Measurements from ENCODE around the gene SLC10A2.
"Not testable (repeated sequence)": the region's sequence is repeated elsewhere in the genome, so short reads cannot be mapped to it uniquely, and the experiment has no call there.

The SLC10A2 gene

GRCh38 chr13:103099722-103100293 is 33.6 kb upstream of the SLC10A2 start:
- DNase-seq (ENCODE audit: low spot score): no peak

DNA sequence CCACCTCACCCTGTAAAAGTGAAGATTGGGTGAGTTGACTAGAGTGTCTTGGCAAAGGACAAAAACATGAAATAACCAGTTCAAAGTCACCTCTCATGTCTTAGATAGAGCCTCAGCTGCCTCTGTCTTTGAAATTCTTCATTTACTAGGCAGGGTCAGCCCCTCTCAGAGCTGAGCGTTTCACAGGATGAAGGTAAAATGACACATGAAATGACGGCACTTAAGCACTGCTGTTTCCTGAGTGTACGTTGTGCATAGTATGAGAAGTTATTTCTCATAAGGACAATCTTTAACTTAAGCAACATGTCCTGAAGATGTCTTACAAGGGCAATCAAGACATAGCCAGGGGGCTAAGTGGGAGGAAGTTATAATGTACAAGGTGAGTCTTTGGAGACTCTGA is 32.3 kb upstream of the SLC10A2 start:
- Histone ChIP-seq H3K18ac (ENCODE audit: low read length) (no peak overlapping the region), H3K4me1 (ENCODE audit: control insufficient read depth in 2 of 2, insufficient read depth in 1 of 2, low read depth in 1 of 2, low read length in 2 of 2) (no peaks in the 10 kb centered on the region), H3K27ac (replicated peaks; ENCODE audit: low read length) (no peak overlapping the region), H3K23ac (ENCODE audit: low read depth, low read length, poor library complexity) (no peak overlapping the region), H2AK5ac (ENCODE audit: low read depth, low read length) (no peak overlapping the region), H3K4me3 (ENCODE audit: low read length in 2 of 2) (no peak overlapping the region), H4K91ac (ENCODE audit: low read depth, low read length, poor library complexity) (no peak overlapping the region), H2AFZ (ENCODE audit: low read length) (no peak overlapping the region), H4K8ac (ENCODE audit: low read depth, low read length) (no peak overlapping the region), H3K9me3 (replicated peaks in 1 of 2; ENCODE audit: control insufficient read depth in 2 of 2, insufficient read depth in 1 of 2, low read depth in 1 of 2, low read length in 2 of 2) (peaks cover 2 to 6% of the 10 kb centered on the region in 2 donors), H3K27me3 (ENCODE audit: control insufficient read depth in 3 of 3, insufficient read depth in 3 of 3, low read depth in 1 of 3, low read length in 3 of 3) (no peaks in the 10 kb centered on the region), H3K4ac (ENCODE audit: low read length) (no peak overlapping the region), H2BK15ac (ENCODE audit: low read length) (no peak overlapping the region), H3K79me1 (ENCODE audit: low read depth, low read length) (no peaks in the 10 kb centered on the region), H2BK12ac (ENCODE audit: low read length) (no peak overlapping the region), H3K36me3 (replicated peaks in 1 of 2; ENCODE audit: control insufficient read depth in 2 of 2, insufficient read depth in 2 of 2, low read length in 2 of 2) (no peaks in the 10 kb centered on the region), H3K14ac (ENCODE audit: low read length) (no peak overlapping the region), H3K4me2 (ENCODE audit: insufficient read depth, low read length, poor library complexity, severe bottlenecking) (no peak overlapping the region), H3K9ac (ENCODE audit: low read depth, low read length, poor library complexity) (no peak overlapping the region), H2BK5ac (ENCODE audit: low read length) (no peak overlapping the region), H2BK120ac (ENCODE audit: low read depth, low read length) (no peak overlapping the region)
- WGBS, 2 donors (ENCODE audit: extremely low coverage in 2 of 2, insufficient read length in 2 of 2, insufficient replicate concordance in 1 of 2): no CpG with 5 or more reads among the region's 3 CpGs
- DNase-seq (ENCODE audit: low spot score): no peak

More at GRCh38 chr13:103099722-103100293, 33.6 kb upstream of the SLC10A2 start:
- Histone ChIP-seq H2BK120ac (ENCODE audit: low read depth, low read length) (no peak overlapping the region), H2AFZ (ENCODE audit: low read length) (no peak overlapping the region), H2AK5ac (ENCODE audit: low read depth, low read length) (no peak overlapping the region), H3K23ac (ENCODE audit: low read depth, low read length, poor library complexity) (no peak overlapping the region), H3K27ac (replicated peaks; ENCODE audit: low read length) (no peak overlapping the region), H3K9me3 (replicated peaks in 1 of 2; ENCODE audit: control insufficient read depth in 2 of 2, insufficient read depth in 1 of 2, low read depth in 1 of 2, low read length in 2 of 2) (no peaks in the 10 kb centered on the region), H3K4ac (ENCODE audit: low read length) (no peak overlapping the region), H2BK15ac (ENCODE audit: low read length) (no peak overlapping the region), H2BK5ac (ENCODE audit: low read length) (no peak overlapping the region), H3K18ac (ENCODE audit: low read length) (no peak overlapping the region), H3K9ac (ENCODE audit: low read depth, low read length, poor library complexity) (no peak overlapping the region), H3K4me2 (ENCODE audit: insufficient read depth, low read length, poor library complexity, severe bottlenecking) (no peak overlapping the region), H3K36me3 (replicated peaks in 1 of 2; ENCODE audit: control insufficient read depth in 2 of 2, insufficient read depth in 2 of 2, low read length in 2 of 2) (no peaks in the 10 kb centered on the region), H3K4me1 (ENCODE audit: control insufficient read depth in 2 of 2, insufficient read depth in 1 of 2, low read depth in 1 of 2, low read length in 2 of 2) (no peaks in the 10 kb centered on the region), H2BK12ac (ENCODE audit: low read length) (no peak overlapping the region), H3K14ac (ENCODE audit: low read length) (no peak overlapping the region), H3K4me3 (ENCODE audit: low read length in 2 of 2) (no peak overlapping the region), H4K8ac (ENCODE audit: low read depth, low read length) (no peak overlapping the region), H3K27me3 (ENCODE audit: control insufficient read depth in 3 of 3, insufficient read depth in 3 of 3, low read depth in 1 of 3, low read length in 3 of 3) (no peaks in the 10 kb centered on the region), H4K91ac (ENCODE audit: low read depth, low read length, poor library complexity) (no peak overlapping the region), H3K79me1 (ENCODE audit: low read depth, low read length) (no peaks in the 10 kb centered on the region)
- WGBS, 2 donors (ENCODE audit: extremely low coverage in 2 of 2, insufficient read length in 2 of 2, insufficient replicate concordance in 1 of 2): no CpG with 5 or more reads among the region's 5 CpGs

DNA sequence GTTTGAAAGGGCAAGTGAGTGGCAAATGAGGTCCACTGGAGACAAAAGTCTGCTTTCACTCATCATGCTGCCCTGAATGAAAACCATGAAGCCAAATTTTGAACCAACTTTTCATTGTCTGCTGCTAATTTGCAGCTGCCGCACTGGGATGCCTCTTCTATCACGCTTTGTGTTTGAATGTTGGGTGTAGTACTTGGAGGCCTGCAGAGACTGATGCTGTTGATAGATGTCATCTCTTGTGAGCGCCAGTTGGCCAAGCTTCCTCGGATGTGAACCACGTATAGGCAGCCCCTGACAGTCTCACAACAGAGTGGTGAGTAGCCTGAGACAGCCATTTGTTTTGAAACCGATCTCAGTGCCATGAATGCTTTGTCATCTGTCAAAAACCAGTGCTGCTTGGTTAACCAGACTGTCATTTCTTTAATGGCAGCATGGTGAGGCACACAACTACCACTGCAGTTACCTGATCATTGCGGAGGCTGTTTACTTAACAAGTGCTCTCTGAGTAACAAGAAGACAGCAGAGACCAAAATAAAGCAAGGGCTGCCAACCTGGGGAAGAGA is 31.2 kb upstream of the SLC10A2 start:
- WGBS, 2 donors (ENCODE audit: extremely low coverage in 2 of 2, insufficient read length in 2 of 2, insufficient replicate concordance in 1 of 2): no CpG with 5 or more reads among the region's 7 CpGs
- Histone ChIP-seq H3K36me3 (replicated peaks in 1 of 2; ENCODE audit: control insufficient read depth in 2 of 2, insufficient read depth in 2 of 2, low read length in 2 of 2) (no peaks in the 10 kb centered on the region), H3K9me3 (replicated peaks in 1 of 2; ENCODE audit: control insufficient read depth in 2 of 2, insufficient read depth in 1 of 2, low read depth in 1 of 2, low read length in 2 of 2) (peaks cover 7 to 14% of the 10 kb centered on the region in 2 donors), H2BK120ac (ENCODE audit: low read depth, low read length) (no peak overlapping the region), H3K27ac (replicated peaks; ENCODE audit: low read length) (no peak overlapping the region), H3K4me2 (ENCODE audit: insufficient read depth, low read length, poor library complexity, severe bottlenecking) (no peak overlapping the region), H3K18ac (ENCODE audit: low read length) (no peak overlapping the region), H4K8ac (ENCODE audit: low read depth, low read length) (no peak overlapping the region), H2AFZ (ENCODE audit: low read length) (no peak overlapping the region), H4K91ac (ENCODE audit: low read depth, low read length, poor library complexity) (no peak overlapping the region), H2AK5ac (ENCODE audit: low read depth, low read length) (no peak overlapping the region), H2BK12ac (ENCODE audit: low read length) (no peak overlapping the region), H3K4ac (ENCODE audit: low read length) (no peak overlapping the region), H3K79me1 (ENCODE audit: low read depth, low read length) (no peaks in the 10 kb centered on the region), H2BK15ac (ENCODE audit: low read length) (no peak overlapping the region), H3K4me1 (ENCODE audit: control insufficient read depth in 2 of 2, insufficient read depth in 1 of 2, low read depth in 1 of 2, low read length in 2 of 2) (no peaks in the 10 kb centered on the region), H3K23ac (ENCODE audit: low read depth, low read length, poor library complexity) (no peak overlapping the region), H3K27me3 (ENCODE audit: control insufficient read depth in 3 of 3, insufficient read depth in 3 of 3, low read depth in 1 of 3, low read length in 3 of 3) (no peaks in the 10 kb centered on the region), H3K9ac (ENCODE audit: low read depth, low read length, poor library complexity) (no peak overlapping the region), H3K4me3 (ENCODE audit: low read length in 2 of 2) (no peak overlapping the region), H2BK5ac (ENCODE audit: low read length) (no peak overlapping the region), H3K14ac (ENCODE audit: low read length) (no peak overlapping the region)
- DNase-seq (ENCODE audit: low spot score): no peak

- not testable (repeated sequence) for H3K4me3 ChIP-seq (ENCODE audit: low read length in 2 of 2); H2BK15ac ChIP-seq (ENCODE audit: low read length); H3K79me1 ChIP-seq (ENCODE audit: low read depth, low read length); H3K27me3 ChIP-seq (ENCODE audit: control insufficient read depth in 3 of 3, insufficient read depth in 3 of 3, low read depth in 1 of 3, low read length in 3 of 3); H3K27ac ChIP-seq (replicated peaks; ENCODE audit: low read length); DNase-seq (ENCODE audit: low spot score); H3K18ac ChIP-seq (ENCODE audit: low read length); H2AFZ ChIP-seq (ENCODE audit: low read length); H2AK5ac ChIP-seq (ENCODE audit: low read depth, low read length); H2BK5ac ChIP-seq (ENCODE audit: low read length); H3K14ac ChIP-seq (ENCODE audit: low read length); H3K4ac ChIP-seq (ENCODE audit: low read length); H2BK12ac ChIP-seq (ENCODE audit: low read length); H2BK120ac ChIP-seq (ENCODE audit: low read depth, low read length); H3K4me1 ChIP-seq (ENCODE audit: control insufficient read depth in 2 of 2, insufficient read depth in 1 of 2, low read depth in 1 of 2, low read length in 2 of 2); H3K36me3 ChIP-seq (replicated peaks in 1 of 2; ENCODE audit: control insufficient read depth in 2 of 2, insufficient read depth in 2 of 2, low read length in 2 of 2); H4K91ac ChIP-seq (ENCODE audit: low read depth, low read length, poor library complexity); H3K23ac ChIP-seq (ENCODE audit: low read depth, low read length, poor library complexity); H3K4me2 ChIP-seq (ENCODE audit: insufficient read depth, low read length, poor library complexity, severe bottlenecking); H4K8ac ChIP-seq (ENCODE audit: low read depth, low read length); H3K9ac ChIP-seq (ENCODE audit: low read depth, low read length, poor library complexity)
- no CpG with 5 or more reads among the region's 1 CpG for WGBS, 2 donors (ENCODE audit: extremely low coverage in 2 of 2, insufficient read length in 2 of 2, insufficient replicate concordance in 1 of 2)
- peaks cover 7 to 14% of the 10 kb centered on the region in 2 donors for H3K9me3 ChIP-seq (replicated peaks in 1 of 2; ENCODE audit: control insufficient read depth in 2 of 2, insufficient read depth in 1 of 2, low read depth in 1 of 2, low read length in 2 of 2)
Observed at GRCh38 chr13:103093649-103094048, 27.4 kb upstream of the SLC10A2 start.
